HEK293T (cell line): ENCODE results near the gene IL17C.

ENCODE experiments used
- CTCF ChIA-PET: fragments of 350-600 bp; formaldehyde crosslinking; extraction: SDS; loops from one replicate; lab custom pipeline; 2021; ENCODE audit warnings: antibody characterized with exemption, inconsistent platforms; lab: Yijun Ruan, JAX
- POLR2A ChIA-PET: fragments of 350-600 bp; formaldehyde crosslinking; extraction: SDS; loops from one replicate; lab custom pipeline; 2020; ENCODE audit warnings: antibody characterized with exemption, inconsistent platforms; lab: Yijun Ruan, JAX
- DNase-seq: peaks from one replicate; pipeline ENCODE4 v3.0.0; 2012; ENCODE audit warnings: mixed read lengths; ENCODE audit errors: extremely low spot score
- ARNT ChIP-seq: fragments of 450-650 bp; IDR thresholded peaks from 2 replicates; pipeline ENCODE4 v1.6.1; 2017; ENCODE audit warnings: mild to moderate bottlenecking
- BHLHE40 ChIP-seq: fragments of 450-650 bp; IDR thresholded peaks from 2 replicates; pipeline ENCODE4 v1.6.1; 2016; ENCODE audit warnings: mild to moderate bottlenecking, moderate library complexity, borderline replicate concordance
- CTBP1 ChIP-seq: fragments of 450-650 bp; IDR thresholded peaks from 2 replicates; pipeline ENCODE4 v1.6.1; 2016; ENCODE audit warnings: borderline replicate concordance
- ELF4 ChIP-seq: fragments of 450-650 bp; IDR thresholded peaks from 2 replicates; pipeline ENCODE4 v1.6.1; 2017; ENCODE audit warnings: antibody characterized with exemption
- FOXA1 ChIP-seq: fragments of 450-650 bp; IDR thresholded peaks from 2 replicates; pipeline ENCODE4 v1.6.1; 2016; ENCODE audit warnings: mild to moderate bottlenecking
- FOXK2 ChIP-seq: fragments of 450-650 bp; IDR thresholded peaks from 2 replicates; pipeline ENCODE4 v1.6.1; 2016; ENCODE audit warnings: mild to moderate bottlenecking
- FOXM1 ChIP-seq: fragments of 450-650 bp; IDR thresholded peaks from 2 replicates; pipeline ENCODE4 v1.6.1; 2017; ENCODE audit warnings: mild to moderate bottlenecking, borderline replicate concordance
- HDGF ChIP-seq: fragments of 450-650 bp; IDR thresholded peaks from 2 replicates; pipeline ENCODE4 v1.6.1; 2017; ENCODE audit warnings: antibody characterized with exemption, borderline replicate concordance
- L3MBTL2 ChIP-seq: fragments of 450-650 bp; conservative IDR thresholded peaks from 2 replicates; pipeline ENCODE4 v1.6.1; 2016; ENCODE audit warnings: mild to moderate bottlenecking
- LEF1 ChIP-seq: fragments of 450-650 bp; IDR thresholded peaks from 2 replicates; pipeline ENCODE4 v1.6.1; 2017; ENCODE audit warnings: mild to moderate bottlenecking, borderline replicate concordance
- NFRKB ChIP-seq: fragments of 450-650 bp; IDR thresholded peaks from 2 replicates; pipeline ENCODE4 v1.6.1; 2016; ENCODE audit warnings: mild to moderate bottlenecking, moderate library complexity
- SP1 ChIP-seq: fragments of 450-650 bp; IDR thresholded peaks from 2 replicates; pipeline ENCODE4 v1.6.1; 2017
- SUZ12 ChIP-seq: fragments of 450-650 bp; IDR thresholded peaks from 2 replicates; pipeline ENCODE4 v1.6.1; 2016; ENCODE audit warnings: mild to moderate bottlenecking
- TARDBP ChIP-seq: fragments of 450-650 bp; IDR thresholded peaks from 2 replicates; pipeline ENCODE4 v1.6.1; 2016
- ZNF384 ChIP-seq: fragments of 450-650 bp; IDR thresholded peaks from 2 replicates; pipeline ENCODE4 v1.6.1; 2016
- TF ChIP-seq, protein P1 (sequence below): fragments of 450-650 bp; IDR thresholded peaks from 2 replicates; pipeline ENCODE4 v1.6.1; 2016

The IL17C gene

DNA sequence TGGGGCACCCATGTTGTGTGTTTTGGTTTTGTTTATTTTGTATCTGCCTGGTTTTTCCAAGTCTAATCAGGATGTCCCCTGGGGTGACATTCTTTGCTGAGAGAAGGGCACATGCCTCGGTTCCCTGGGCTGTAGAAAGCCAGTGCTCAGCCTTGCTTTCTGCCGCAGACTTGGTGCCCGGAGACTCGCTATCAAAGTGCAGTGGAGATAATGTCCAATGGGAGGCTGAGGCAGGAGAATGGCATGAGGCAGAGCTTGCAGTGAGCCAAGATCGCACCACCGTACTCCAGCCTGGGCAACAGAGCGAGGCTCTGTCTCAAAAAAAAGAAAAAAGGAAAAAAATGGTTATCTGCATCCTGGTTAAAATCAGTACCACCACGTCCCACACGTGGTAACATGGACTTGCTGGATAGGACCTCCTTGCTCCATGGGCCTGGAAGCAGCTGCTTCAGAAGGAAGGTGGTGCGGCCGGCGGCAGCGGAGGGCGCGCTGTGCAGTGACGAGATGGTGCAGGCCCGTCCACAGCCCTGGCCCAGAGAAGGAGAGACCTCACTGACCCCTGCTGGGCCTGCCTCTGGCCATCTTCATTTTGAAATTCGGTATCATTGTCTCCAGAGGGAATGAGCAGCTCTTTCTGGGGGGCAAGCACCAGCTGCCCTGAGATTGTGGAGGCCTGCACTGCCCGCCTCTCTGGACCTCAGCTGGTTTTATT lies 19.3 kb upstream of the IL17C start:
- TF ChIP-seq ELF4 (no peak), FOXA1 (no peak), ARNT (no peak), FOXM1 (no peak), HDGF (no peak), SP1 (no peak), CTBP1 (no peak), ZNF384 (no peak), FOXK2 (no peak), SUZ12 (no peak), LEF1 (no peak), TARDBP (no peak), BHLHE40 (no peak), NFRKB (no peak)
- TF ChIP-seq, protein P1, sequence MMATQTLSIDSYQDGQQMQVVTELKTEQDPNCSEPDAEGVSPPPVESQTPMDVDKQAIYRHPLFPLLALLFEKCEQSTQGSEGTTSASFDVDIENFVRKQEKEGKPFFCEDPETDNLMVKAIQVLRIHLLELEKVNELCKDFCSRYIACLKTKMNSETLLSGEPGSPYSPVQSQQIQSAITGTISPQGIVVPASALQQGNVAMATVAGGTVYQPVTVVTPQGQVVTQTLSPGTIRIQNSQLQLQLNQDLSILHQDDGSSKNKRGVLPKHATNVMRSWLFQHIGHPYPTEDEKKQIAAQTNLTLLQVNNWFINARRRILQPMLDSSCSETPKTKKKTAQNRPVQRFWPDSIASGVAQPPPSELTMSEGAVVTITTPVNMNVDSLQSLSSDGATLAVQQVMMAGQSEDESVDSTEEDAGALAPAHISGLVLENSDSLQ = no peak
- ChIA-PET POLR2A (interaction anchor here (1.3 kb wide), 1 partner anchor 49 kb away, joined by 3 read pairs; the partner anchor contains the start of gene ZC3H18), CTCF (no interaction called here)
- DNase-seq = no peak

DNA sequence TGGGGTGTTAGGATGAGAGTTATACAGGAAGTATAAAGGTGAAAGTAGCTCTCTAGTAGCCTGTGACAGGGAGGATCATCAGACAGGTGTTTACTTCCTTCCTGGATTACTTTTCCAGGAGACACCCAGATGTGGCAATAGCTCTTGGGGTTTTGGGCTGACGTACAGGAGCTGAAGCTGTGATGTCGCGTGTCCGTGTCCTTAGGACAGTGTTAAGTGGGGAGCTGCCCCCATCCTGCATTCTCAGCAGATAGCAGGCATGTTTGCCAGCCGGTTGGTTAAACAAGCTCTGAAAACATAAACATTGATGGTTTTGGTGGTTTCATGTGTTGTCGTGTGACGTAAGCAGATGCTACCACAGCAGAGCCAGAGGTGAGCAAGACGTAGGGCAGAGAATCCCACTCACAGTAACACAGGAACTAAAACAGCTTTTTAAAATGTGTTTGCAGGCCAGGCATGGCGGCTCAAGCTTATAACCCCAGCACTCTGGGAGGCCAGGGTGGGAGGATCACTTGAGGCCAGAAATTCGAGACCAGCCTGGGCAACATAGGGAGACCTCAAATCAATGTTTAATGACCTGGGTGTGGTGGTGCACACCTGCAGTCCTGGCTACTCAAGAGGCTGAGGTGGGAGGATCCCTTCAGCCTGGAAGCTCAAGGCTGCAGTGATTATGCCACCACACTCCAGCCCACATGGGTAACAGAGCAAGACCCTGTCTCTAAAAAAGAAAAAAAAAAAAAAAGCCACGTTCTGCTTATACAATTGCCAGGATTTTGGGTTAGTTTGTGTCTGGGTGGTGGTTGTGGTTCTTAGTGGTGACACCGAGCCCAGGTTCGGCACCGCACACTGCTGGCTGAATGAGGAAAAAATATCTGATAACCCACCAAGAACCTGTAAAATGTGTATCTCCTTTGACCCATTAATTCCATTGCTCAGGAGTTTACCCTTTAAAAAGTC lies 18.2 kb upstream of the IL17C start:
- CTCF ChIA-PET = interaction anchor here (0.6 kb wide), 1 partner anchor 206 kb away, joined by 3 read pairs; no protein-coding TSS in a partner anchor
- POLR2A ChIA-PET = interaction anchor here (1.3 kb wide), 1 partner anchor 50 kb away, joined by 3 read pairs; the partner anchor contains the start of gene ZC3H18
- TF ChIP-seq ARNT = no peak
- TF ChIP-seq ZNF384 = no peak
- TF ChIP-seq ELF4 = no peak
- TF ChIP-seq CTBP1 = no peak
- no peak for TF ChIP-seq NFRKB
- TF ChIP-seq FOXM1 = no peak
- no peak for TF ChIP-seq LEF1
- no peak for TF ChIP-seq SP1
- no peak for TF ChIP-seq HDGF
- no peak for TF ChIP-seq TARDBP
- no peak for TF ChIP-seq FOXA1
- TF ChIP-seq L3MBTL2 = no peak
- no peak for TF ChIP-seq SUZ12
- no peak for DNase-seq

DNA sequence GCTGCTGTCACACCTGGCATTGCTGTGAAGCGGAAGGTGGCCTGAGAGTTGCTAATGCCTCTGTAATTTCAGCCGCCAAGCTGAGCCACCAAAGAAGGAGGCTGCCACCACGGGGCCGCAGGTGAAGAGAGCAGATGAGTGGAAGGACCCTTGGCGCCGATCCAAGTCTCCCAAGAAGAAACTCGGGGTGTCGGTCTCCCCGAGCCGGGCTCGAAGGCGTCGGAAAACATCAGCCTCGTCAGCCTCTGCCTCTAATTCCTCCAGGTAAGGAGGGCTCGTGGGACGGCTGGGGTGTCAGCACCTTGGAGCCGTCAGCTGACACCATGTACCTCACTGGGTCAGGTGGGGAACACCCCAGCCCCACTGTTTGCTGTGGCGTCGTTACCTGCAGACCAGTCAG lies 16.2 kb upstream of the IL17C start:
- POLR2A ChIA-PET = no interaction called here

DNA sequence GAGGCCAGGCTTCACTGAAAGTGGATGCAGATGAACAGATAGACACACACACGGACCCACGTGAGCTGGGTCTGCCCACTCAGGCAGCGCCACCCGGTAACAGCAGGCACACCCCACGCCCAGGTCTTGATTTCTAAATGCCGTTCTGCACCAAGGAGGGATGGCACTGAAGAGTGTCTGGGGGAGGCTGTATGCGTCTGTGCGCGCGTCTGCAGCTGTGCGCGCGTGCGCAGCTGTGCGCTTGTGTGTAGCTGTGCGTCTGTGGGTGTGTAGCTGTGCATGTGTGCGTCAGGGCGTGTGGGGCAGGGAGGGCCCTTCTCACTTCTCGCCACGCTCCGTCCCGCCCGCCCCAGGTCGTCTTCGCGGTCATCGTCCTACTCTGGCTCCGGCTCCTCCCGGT lies 15.5 kb upstream of the IL17C start:
- no peak for DNase-seq
- POLR2A ChIA-PET = interaction anchor here (0.6 to 1.1 kb wide), 2 partner anchors 53 to 639 kb away, joined by 3 to 4 read pairs; partner anchors contain the start of gene ZC3H18
- TF ChIP-seq LEF1 (no peak), ELF4 (no peak), TARDBP (no peak)
- CTCF ChIA-PET = no interaction called here

More for the DNA sequence above, 16.2 kb upstream of the IL17C start:
- TF ChIP-seq L3MBTL2 (no peak), SUZ12 (no peak), FOXK2 (no peak), CTBP1 (no peak), BHLHE40 (no peak), FOXA1 (no peak), SP1 (no peak), LEF1 (no peak)
- TF ChIP-seq, protein P1 = no peak
- CTCF ChIA-PET = no interaction called here
- DNase-seq = no peak

DNA sequence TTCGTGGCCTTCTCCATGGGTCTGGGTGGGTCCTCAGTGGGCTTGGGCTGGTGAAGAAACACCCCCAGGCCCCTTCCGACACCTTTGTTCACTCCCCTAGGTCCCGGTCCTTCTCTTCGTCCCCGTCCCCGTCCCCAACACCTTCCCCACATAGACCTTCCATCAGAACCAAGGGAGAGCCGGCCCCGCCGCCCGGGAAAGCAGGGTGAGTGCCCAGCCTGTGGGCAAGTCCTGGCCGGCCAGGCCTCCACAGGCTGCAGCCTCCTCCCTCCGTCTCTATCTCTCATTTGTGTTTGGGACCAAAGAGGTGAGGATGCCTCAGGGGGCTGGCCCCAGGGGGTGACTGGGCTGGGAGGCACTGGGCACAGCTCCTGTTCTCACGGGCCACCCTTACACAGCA lies 14.5 kb upstream of the IL17C start:
- no peak for TF ChIP-seq FOXA1
- TF ChIP-seq NFRKB = no peak
- CTCF ChIA-PET = no interaction called here
- POLR2A ChIA-PET = interaction anchor here (1.1 kb wide), 1 partner anchor 54 kb away, joined by 4 read pairs; the partner anchor contains the start of gene ZC3H18
- no peak for DNase-seq

DNA sequence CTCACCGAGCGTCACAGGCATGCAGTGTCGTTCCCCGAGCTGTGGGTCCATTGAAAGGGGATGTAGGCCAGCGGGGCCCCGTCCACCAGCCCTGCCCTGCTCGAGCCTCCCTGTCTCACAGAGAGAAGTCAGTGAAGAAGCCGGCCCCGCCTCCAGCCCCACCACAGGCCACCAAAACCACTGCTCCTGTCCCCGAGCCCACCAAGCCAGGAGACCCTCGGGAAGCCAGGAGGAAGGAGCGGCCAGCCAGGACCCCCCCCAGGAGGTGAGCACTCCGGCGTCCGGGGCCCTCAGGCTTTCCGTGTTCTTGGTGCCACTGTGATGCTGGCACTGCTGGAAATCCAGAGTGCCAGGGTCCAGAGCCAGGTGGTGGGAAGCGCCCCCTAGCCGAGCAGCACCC lies 13.9 kb upstream of the IL17C start:
- ChIA-PET CTCF (no interaction called here), POLR2A (no interaction called here)
- no peak for DNase-seq
- TF ChIP-seq ZNF384 (no peak), CTBP1 (no peak), FOXA1 (no peak), FOXK2 (no peak), ELF4 (no peak), FOXM1 (no peak), LEF1 (no peak), SUZ12 (no peak), ARNT (no peak), SP1 (no peak), TARDBP (no peak), HDGF (no peak), NFRKB (no peak), L3MBTL2 (no peak), BHLHE40 (no peak)
- TF ChIP-seq, protein P1 = no peak
